ENCODE results near the gene ZNF69.
"Not testable (repeated sequence)": the region's sequence is repeated elsewhere in the genome, so short reads cannot be mapped to it uniquely, and the experiment has no call there.

The ZNF69 gene

DNA sequence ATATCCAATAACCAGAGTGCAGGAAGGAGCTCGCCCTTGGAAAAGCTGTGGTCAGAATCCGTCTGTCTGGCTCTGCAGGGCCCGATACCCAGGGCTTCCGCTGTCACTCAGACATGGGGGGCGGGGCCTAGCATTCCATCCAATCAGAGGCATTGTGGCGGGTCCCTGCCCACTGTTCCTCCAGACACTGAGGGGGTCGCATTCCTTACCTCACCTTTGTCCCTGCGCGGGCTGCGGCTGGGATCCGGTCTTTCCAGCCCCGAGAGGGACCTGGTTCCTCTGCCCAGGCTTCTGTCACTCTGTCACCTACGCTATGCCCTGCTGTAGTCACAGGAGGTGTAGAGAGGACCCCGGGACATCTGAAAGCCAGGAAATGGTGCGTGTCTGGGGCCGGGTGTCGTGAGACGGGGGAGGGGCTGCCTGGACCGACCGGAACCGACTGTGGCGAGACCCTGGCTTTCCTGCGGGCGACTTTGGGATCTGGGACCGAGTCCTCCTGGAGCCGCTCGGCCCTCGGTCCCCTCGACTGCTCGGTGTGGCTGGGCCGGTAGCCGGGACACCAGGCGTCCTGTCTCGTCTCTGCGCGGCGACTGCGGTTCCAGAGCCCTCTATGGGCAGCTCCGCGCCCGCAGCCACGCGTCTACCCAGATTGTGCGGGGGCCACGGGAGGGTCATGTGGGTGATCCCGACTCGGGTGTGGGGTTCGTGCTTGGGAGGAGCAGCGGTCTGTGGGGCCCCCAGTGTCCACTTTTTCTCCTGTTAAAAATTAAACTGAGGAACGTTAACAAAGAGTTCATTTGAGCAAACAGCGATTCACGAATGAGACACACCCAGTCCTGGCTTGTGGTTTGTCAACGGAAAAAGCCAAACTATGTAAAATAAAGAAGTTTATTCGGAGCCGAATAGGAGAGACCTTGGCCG, at the start of gene ZNF69:
Gene ZNF69, plus strand, starts transcription at position 172 of the 921 bp plus-strand sequence. Its CDS starts 142 bp downstream, at position 314.
- DNase-seq = peak; percentile 90

DNA sequence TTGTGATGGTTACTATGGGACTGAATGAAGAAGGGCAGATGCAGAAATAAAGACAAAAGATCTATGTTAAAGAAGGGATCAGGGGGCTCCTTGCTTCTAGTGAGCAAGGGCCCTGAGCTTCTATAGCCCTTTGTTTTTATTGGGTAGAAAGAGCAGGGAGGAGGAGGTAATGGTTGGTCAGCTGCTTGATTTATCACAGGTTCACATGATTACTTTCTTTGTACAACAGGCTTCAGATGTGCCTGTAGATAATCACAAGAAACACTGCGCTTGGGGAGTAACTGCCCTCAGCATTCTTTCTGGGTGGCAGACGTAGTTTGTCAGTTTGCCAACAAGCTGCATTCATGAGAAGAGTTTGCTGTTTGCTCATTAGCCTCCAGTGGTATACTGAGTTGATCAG, 43.9 kb upstream of the ZNF69 start:
- DNase-seq = no peak

DNA sequence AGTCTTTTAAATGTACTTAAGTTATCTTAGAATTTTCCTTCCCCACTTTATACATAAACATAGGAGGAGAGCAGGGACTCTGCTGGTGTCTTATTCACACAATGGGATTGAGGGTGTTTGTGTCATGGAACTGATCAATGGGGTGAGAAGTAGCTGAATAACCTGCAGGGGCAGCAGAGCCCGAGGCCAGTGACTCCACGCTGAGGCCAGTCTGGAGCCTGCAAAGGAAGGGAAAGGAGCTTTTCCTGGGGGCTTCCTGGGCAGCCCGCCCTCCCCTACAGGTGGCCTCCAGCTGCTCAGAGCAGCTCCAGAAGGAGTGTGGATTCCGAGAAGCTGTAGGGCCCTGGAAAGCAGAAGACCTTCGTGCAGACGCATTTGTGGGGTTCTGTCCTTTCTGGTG, 40.0 kb upstream of the ZNF69 start:
- not testable (repeated sequence) for DNase-seq

DNA sequence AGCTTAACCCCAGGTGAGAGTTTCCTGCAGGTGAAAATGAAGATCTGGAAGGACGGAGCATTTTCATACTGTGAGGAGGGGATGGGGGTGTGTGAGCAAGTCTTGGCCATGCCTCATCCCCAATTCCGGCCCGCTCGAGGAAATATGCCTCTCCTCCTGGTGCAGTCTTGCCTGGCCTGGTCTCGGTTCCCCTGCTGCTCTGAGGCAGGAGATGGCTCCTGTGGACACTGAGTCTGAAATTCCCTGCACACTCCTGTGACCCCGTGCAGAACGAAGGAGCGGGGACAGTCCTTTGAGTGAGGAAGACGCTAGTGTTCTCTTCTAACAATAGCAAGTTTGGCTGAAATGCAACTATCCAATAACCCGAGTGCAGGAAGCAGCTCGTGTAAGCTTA, 39.4 kb upstream of the ZNF69 start:
- no peak for DNase-seq

DNA sequence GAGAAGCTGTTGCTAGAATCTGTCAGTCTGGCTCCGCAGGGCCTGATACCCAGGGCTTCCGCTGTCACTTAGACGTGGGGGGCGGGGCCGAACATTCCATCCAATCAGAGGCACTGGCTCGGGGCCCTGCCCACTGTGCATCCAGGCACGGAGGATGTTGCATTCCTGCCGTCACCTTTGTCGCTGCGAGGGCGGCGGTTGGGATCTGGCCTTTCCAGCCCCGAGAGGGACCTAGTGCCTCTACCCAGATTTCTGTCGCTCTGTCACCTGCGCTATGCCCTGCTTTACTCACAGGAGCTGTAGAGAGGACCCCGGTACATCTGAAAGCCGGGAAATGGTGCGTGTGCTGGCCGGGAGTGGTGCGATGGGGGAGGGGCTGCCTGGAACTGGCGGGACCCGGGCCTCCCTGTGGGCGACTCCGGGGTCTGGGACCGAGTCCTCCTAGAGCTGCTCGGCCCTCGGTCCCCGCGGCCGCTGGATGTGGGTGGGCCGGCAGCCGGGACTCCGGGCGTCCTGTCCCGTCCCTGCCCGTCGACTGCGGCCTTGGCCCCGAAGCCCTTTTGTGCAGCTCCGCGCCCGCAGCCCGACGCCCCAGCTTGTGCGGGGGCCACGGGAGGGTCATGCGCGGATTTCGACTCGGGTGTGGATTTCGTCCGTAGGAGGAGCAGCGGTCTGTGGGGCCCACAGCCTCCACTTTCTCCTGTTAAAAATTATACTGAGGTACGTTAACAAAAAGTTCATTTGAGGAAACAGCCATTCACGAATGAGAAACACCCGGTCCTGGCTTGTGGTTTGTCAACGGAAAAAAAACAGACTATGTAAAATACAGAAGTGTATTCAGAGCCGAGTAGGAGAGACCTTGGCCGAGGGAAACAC, 38.8 kb upstream of the ZNF69 start, which contains the start of gene ZNF439:
Gene ZNF439, plus strand, starts transcription at position 133 of the 876 bp plus-strand sequence. Its CDS starts 142 bp downstream, at position 275.
- DNase-seq = peak; percentile 90

DNA sequence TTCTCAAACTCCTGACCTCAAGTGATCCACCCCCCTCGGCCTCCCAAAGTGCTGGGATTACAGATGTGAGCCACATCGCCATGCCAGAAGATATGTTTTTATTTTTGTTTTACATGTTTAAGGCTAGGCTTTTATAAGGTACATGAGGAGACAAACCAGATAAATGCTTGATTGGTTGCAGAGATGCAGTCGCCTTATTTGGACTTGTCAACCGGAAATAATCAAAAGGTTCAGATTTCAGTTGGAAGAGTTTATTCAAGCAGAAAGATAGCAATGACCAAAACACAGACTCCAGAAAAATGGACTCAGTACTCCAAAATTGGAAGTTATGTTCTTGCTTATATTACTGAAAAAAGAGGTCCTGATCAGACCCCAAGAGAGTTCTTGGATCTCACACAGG, 37.3 kb upstream of the ZNF69 start:
- not testable (repeated sequence) for DNase-seq

DNA sequence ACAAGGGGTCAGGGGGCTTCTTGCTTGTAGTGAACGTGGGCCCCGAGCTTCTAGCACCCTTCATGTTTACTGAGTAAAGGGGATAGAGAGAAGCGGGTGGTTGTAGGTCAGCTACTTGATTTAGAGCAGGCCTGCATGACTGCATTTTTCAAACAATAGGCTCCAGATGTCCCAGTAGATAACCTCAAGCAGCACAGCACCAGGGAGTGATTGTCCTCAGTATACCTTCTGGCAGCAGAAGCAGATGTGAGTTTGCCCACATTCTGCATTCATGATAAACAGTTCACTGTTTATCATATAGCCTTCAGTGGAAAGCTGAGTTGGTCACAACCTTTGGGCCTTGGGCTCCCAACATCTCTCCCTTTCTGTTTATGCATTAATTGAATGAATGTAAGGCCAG, 34.2 kb upstream of the ZNF69 start:
- DNase-seq = no peak

DNA sequence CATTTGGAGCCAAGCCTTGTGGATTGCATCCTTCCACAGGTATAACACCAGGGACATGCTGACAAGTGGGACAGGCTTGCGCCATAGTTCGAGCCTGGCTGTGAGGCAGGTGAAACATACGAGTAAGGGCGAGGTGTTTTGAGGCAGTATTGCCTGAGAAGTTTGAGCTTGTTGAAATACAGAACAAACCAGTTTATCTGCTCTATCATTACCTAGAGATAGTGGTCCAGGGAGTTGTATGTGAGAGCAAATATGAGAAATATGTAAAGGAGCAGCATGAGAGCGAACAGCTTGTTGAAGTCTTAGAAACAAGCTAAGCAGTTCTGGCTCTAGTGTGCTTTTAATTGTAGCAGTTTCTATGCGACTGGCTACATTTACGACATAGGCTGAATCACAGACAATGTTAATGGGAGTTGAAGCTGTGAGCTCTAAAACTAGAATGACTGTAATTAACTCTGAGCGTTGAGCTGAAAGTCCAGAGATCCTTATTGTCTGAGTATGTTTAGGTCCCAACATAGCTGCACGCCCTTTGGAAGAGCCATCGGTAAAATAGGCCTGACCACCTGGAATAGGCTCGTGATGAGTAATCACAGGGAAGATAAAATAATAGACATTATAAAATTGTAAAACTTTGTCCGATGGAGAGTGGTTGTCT, 30.9 kb upstream of the ZNF69 start:
- DNase-seq = no peak

DNA sequence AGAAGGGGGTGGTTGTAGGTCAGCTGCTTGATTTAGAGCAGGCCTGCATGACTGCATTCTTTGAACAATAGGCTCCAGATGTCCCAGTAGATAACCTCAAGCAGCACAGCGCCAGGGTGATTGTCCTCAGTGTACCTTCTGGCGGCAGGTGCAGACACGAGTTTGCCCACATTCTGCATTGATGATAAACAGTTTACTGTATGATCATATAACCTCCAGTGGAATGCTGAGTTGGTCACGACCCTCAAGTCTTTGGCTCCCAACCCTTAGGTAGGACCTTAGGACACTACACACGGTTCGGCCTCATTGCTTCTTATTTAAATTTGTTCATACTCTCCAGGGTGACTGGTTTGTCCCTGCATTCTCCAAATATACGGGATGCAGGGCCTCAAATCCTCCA, 26.9 kb upstream of the ZNF69 start:
- DNase-seq = no peak

DNA sequence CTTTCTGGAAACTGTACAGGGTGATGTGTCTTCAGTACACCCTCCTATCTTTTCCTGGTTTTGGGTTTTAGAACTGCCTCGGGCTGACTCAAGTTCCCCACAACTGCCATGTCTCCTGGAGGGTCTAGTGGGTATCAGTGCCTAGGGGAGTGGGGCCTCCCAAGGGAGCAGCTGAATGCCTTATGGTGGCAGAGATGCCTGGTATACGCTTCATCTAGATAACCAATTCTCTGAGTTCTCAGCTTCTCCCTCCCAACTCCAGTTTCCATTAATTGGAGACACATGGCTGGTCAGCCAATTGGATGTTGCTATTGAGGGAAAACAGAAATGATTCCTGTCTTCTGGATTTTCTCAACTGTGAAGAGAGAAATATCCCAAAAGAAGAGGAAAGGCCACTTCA, 26.3 kb upstream of the ZNF69 start:
- no peak for DNase-seq

DNA sequence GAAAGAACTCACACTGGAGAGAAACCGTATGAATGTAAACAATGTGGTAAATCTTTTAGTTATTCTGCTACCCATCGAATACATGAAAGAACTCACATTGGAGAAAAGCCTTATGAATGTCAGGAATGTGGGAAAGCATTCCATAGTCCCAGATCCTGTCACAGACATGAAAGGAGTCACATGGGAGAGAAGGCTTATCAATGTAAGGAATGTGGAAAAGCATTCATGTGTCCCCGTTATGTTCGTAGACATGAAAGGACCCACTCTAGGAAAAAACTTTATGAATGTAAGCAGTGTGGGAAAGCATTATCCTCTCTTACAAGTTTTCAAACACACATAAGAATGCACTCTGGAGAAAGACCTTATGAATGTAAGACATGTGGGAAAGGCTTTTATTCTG, 19.8 kb upstream of the ZNF69 start:
- not testable (repeated sequence) for DNase-seq

DNA sequence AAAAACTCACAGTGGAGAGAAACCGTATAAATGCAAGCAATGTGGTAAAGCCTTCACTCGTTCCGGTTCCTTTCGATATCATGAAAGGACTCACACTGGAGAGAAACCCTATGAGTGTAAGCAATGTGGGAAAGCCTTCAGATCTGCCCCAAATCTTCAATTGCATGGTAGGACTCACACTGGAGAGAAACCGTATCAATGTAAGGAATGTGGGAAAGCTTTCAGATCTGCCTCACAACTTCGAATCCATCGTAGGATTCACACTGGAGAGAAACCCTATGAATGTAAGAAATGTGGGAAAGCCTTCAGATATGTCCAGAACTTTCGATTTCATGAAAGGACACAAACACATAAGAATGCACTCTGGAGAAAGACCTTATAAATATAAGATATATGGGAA, 19.4 kb upstream of the ZNF69 start:
- no peak for DNase-seq

DNA sequence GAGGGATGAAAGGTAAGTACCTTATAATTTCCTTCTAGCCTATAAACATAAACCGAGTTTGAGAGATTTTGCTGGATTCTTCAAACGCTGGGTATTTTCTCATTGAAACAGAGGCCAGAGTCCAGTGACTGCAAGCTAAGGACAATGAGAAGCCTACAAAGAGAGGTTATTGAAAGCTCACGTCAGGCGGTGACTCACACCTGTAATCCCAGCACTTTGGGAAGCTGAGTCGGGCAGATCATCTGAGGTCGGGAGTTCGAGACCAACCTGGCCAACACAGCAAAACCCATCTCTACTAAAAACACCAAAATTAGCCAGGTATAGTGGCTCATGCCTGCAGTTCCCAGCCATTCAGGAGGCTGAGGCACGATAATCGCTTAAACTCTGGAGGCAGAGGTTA, 15.0 kb upstream of the ZNF69 start:
- DNase-seq = no peak

DNA sequence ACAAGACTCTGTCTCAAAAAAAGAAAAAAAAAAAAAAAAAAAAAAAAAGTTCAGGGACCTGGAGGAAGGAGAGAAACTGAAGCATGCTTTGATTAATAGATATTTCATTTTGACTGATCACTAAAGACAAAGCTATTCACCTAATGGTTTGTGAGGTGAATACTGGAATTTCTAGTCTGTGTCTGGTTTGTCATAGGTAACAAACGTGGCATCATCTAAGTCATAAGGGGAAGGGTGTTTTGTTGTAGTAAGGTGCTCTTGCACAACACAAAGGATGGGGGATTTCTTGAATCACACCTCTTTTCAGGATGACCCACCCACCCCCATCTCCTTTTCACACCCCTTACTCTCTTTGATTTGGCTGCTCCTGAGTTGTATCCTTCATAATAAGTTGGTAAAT, 13.8 kb upstream of the ZNF69 start:
- no peak for DNase-seq

DNA sequence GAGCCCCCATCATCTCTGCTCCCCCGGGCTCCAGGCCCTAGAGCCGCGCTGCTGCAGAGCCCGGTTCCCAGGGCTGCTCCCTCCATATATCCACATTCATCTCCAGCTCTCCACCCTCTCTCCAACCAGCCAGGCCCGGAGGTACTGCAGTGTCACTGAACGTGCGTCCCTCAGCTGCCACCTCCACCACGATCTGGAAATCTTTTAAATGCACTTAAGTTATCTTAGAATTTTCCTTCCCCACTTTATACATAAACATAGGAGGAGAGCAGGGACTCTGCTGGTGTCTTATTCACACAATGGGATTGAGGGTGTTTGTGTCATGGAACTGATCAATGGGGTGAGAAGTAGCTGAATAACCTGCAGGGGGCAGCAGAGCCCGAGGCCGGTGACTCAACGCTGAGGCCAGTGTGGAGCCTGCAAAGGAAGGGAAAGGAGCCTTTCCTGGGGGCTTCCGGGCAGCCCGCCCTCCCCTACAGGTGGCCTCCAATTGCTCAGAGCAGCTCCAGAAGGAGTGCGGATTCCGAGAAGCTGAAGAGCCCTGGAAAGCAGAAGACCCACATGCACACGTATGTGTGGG, 7.8 kb upstream of the ZNF69 start:
- DNase-seq = peak; percentile 70

DNA sequence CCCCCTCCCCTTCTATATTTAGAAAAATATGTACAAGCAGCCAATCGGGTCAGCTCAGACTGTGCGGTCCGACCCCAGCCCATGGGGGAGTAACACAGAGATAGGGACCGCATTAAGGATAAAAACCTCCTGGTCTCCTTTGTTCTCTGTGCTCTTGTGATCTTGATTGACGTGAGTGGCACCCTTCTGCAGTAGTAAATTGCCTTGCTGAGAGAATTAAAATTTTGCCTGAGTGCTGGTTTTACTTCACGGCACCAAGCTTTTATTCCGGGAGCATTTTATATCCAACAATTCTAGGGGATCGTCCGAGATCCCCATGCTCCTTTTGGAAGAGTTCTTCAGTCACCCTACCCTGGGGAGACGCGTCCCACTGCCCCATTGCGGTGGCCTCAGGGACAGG, 7.0 kb upstream of the ZNF69 start:
- no peak for DNase-seq

DNA sequence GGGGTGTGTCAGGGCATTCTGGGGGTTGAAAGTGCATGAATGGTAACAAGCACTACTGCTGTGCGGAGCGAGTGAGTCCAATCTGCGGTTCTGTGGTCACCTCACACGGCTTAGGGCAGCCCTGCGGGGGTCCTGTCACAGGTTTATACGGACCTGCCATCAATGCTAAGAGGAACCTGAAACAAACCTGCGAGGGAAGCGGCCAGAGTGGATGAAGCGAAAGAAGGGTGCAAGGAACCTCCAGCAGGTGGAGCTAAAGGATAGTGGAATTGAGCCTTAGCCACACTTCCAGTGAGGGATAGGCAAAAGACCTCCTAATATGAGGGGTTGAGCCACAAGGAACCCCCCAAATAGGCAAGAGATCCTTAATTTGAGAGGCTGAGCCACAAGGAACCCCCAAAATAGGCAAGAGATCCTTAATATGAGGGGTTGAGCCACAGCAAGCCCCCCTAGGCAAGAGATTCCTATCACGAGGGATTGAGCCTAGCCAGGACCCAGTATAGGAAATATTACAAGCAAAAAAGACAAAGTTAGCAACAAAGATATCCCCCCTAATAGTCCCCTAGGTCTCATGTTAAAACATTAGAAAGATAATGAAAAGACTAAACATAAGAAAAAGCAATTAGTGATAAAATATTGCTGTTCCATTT, 6.3 kb upstream of the ZNF69 start:
- peak; percentile 75 for DNase-seq

DNA sequence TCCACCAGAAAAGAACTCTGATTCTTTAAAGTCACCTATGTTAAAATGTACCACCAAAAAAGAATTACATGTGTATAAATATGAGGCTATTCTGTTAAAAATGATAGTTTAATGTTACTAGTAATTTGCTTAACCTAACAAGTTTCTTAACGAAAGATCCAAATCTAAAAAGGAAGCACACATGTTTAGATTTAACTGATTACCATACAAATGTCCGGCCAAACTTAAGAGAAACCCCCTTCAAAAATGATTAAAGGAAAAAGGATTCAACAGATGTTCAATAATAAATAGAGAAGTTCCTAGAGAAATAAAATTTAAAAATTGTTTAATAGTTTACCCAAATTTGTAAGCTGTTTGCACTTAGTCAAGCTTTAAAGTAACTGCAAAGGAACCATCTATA, 5.0 kb upstream of the ZNF69 start:
- no peak for DNase-seq

DNA sequence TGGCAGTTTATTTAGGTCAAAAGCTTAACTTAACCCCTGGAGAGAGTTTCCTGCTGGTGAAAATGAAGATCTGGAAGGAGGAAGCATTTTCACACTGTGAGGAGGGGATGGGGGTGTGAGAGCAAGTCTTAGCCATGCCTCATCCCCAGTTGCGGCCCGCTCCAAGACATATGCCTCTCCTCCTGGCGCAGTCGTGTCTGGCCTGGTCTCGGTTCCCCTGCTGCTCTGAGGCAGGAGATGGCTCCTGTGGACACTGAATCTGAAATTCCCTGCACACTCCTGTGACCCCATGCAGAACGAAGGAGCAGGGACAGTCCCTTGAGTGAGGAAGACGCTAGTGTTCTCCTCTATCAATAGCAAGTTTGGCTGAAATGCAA, 360 bp upstream of the ZNF69 start:
- DNase-seq = no peak

DNA sequence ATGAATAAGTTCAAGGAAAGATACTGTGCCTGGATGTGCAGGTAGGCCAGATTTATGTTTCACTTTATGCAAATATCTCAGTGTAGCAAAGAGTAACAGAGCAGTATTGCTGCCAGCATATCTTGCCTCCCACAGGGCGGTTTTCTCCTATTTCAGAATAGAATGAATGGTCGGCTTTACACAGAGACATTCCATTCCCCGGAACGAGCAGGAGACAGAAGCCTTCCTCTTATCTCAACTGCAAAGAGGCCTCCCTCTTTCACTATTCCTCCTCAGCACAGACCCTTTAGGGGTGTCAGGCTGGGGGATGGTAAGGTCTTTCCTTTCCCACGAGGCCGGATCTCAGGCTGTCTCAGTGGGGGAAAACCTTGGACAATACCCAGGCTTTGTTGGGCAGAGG, 2.3 kb downstream of the ZNF69 start:
- DNase-seq = not testable (repeated sequence)

DNA sequence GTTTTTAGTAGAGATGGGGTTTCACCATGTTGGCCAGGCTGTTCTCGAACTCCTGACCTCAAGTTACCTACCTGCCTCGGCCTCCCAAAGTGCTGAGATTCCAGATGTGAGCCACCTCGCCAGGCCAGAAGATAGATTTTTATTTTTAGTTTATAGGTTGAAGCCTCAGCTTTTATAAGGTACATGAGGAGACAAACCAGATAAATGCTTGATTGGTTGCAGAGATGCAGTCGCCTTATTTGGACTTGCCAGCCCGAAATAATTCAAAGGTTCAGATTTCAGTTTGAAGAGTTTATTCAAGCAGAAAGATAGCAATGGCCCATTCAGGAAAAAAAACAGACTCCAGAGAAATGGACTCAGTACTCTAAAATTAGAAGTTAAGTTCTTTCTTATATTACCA, 3.1 kb downstream of the ZNF69 start:
- DNase-seq = no peak

DNA sequence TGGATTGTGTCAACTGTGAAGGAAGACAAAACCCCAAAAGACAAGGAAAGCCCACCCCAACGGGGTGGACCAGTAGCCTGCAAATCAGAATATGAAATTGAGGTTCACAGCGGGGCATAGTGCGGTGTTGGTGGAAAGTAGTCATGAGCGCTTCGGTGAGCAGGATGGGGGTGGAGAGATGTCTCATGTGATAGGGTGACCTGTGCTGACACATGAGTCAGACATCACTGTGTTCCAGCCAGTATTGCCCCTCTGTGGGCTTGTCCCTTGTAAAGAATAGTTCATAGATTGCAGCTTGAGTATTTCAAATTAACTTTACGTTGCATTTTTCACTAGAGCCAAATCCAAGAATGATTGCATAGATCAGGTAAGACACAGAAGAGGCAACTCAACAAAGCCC, 7.3 kb downstream of the ZNF69 start:
- no peak for DNase-seq

All from activated CD8-positive, alpha-beta memory T cell treated with anti-CD3 and anti-CD28 coated beads for 24 hours (primary cell).